Spleen (tissue), 11 donors: Measurements from ENCODE around the gene METTL21C. TPM values are rescaled to one million over a fixed set of nuclear protein-coding genes. Genes with fewer than 3 reads are reported as not detected.

Source experiments
- DNase-seq: peaks from one replicate; pipeline ENCODE4 v3.0.0-alpha.2; 2020
- H3K27ac ChIP-seq, 8 donors: fragments of 200-600 bp; sonication (generic) in 7 of 8; 1 replicate in 4 of 8; 2 replicates in 4 of 8; pipeline versions ENCODE4 v1.5.0 to v1.8.0; 2016 to 2021; ENCODE audit warnings: inconsistent platforms in 4 of 8, mild to moderate bottlenecking in 4 of 8, moderate library complexity in 1 of 8
- H3K27me3 ChIP-seq, 7 donors: fragments of 200-600 bp; sonication (generic) in 6 of 7; replicated peaks in 1 of 7; 1 replicate in 4 of 7; 2 replicates in 3 of 7; pipeline versions ENCODE4 v1.5.0 to v1.8.0; 2016 to 2021; ENCODE audit warnings: inconsistent platforms in 3 of 7, mild to moderate bottlenecking in 1 of 7
- H3K36me3 ChIP-seq, 6 donors: fragments of 200-600 bp; sonication (generic) in 5 of 6; 1 replicate in 4 of 6; 2 replicates in 2 of 6; pipeline versions ENCODE4 v1.5.0 to v1.8.0; 2016 to 2021; ENCODE audit warnings: inconsistent platforms in 2 of 6
- H3K4me1 ChIP-seq, 6 donors: fragments of 200-600 bp; sonication (generic) in 5 of 6; 1 replicate in 3 of 6; 2 replicates in 3 of 6; pipeline versions ENCODE4 v1.5.0 to v1.8.0; 2016 to 2021; ENCODE audit warnings: inconsistent platforms in 3 of 6
- H3K4me3 ChIP-seq, 8 donors: fragments of 200-600 bp; sonication (generic) in 7 of 8; 1 replicate in 4 of 8; 2 replicates in 4 of 8; pipeline versions ENCODE4 v1.5.0 to v1.8.0; 2016 to 2021; ENCODE audit warnings: inconsistent platforms in 4 of 8, mild to moderate bottlenecking in 4 of 8, moderate library complexity in 2 of 8
- H3K9me3 ChIP-seq, 8 donors: fragments of 200-600 bp; sonication (generic) in 7 of 8; 1 replicate in 4 of 8; 2 replicates in 4 of 8; pipeline versions ENCODE4 v1.5.0 to v1.8.0; 2016 to 2021; ENCODE audit warnings: inconsistent platforms in 4 of 8
- POLR2A ChIP-seq, 3 donors: fragments of 450-650 bp; IDR thresholded peaks; one replicate each; pipeline ENCODE4 v1.5.1; 2017; ENCODE audit warnings: antibody characterized with exemption in 3 of 3, mild to moderate bottlenecking in 1 of 3
- POLR2AphosphoS5 ChIP-seq, 3 donors: sonication (generic); formaldehyde crosslinking; IDR thresholded peaks; one replicate each; pipeline ENCODE4 v1.5.1; 2017; ENCODE audit warnings: antibody characterized with exemption in 3 of 3
- WGBS, 5 donors: extraction: QIAGEN DNeasy Blood & Tissue Kit in 3 of 5; methylation state at CpG; one replicate each; pipeline versions ENCODE4 v1.1.5 to v1.1.7; 2013 to 2018; 5-methylcytosine and 5-hydroxymethylcytosine counted together
- intact Hi-C: fragments of 100-400 bp; cut with DNase I; formaldehyde crosslinking; loops from one replicate; pipeline ENCODE4 v1.15.0; 2023; ENCODE audit warnings: low total_unique reads
- polyA plus RNA-seq, 3 donors: library from polyadenylated mRNA; stranded (reverse); fragments of 200-250 nt; gene quantifications; one replicate each; pipeline ENCODE4 v1.2.1, GENCODE V29; 2013
- total RNA-seq, 7 donors: library from RNA; depleted of rRNA in 3 of 7; stranded (reverse); fragments of >200 nt in 3 of 7; fragmentation: NEBNext Ultra II Directional in 4 of 7; extraction: Animal tissue kit (Norgen Biotek cat#: 25700) in 4 of 7; gene quantifications; one replicate each; pipeline versions ENCODE4 v1.1.0 to v1.2.1, GENCODE V29; 2016 to 2021
- TF ChIP-seq, protein P1 (sequence below), 11 experiments: fragments of 200-600 bp in 7 of 11; fragments of 450-650 bp in 4 of 11; sonication (generic) in 4 of 11; IDR thresholded peaks in 8 of 11; conservative IDR thresholded peaks in 3 of 11; 1 replicate in 7 of 11; 2 replicates in 4 of 11; pipeline versions ENCODE4 v1.4.0 to v1.8.0; 2016 to 2021; ENCODE audit warnings: antibody characterized with exemption in 11 of 11, inconsistent platforms in 4 of 11, mild to moderate bottlenecking in 1 of 11
- donor health status: healthy with polysubstance abuse.
- donor health status: DM: no; HTN: no; CAD: no; lungs with moderate emphysema.
- donor health status: DM: no; HTN: no; CAD: no.
- donor health status: Bipolar disorder and iron deficiency.
- donor health status: healthy.
- donor health status: DM: no; HTN: no; CAD: no.
- donor health status: DM: yes; HTN: yes; CAD: no.

The METTL21C gene
- total and polyA plus RNA-seq, 10 donors = not detected

DNA sequence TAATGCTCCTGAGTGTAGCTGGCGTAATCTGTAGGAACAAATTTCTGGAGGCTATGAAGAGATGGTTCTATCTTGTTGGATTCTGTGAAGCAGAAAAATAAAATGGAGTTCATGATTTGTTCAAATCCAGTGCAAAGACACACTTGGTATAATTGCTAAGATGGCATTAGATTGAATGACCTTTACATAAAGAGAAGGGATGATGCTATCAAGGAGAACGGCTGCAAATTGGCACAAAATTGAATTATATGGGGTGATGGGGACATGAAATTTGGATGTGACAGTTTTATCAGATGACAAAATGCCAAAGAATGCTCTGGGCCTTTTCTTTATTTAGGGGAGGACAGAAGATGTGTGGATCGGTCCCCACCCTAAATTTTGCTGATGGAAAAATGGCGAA is 4.0 kb downstream of the METTL21C start:
- no peak overlapping the region for H3K4me3 ChIP-seq
- intact Hi-C loops = no loop called here
- no peaks in the 10 kb centered on the region for H3K36me3 ChIP-seq
- H3K9me3 ChIP-seq = no peaks in the 10 kb centered on the region
- no peak for TF ChIP-seq POLR2AphosphoS5 (IDR thresholded peaks at IDR 0.05)
- TF ChIP-seq POLR2A (IDR thresholded peaks at IDR 0.05) = no peak
- TF ChIP-seq, protein P1, sequence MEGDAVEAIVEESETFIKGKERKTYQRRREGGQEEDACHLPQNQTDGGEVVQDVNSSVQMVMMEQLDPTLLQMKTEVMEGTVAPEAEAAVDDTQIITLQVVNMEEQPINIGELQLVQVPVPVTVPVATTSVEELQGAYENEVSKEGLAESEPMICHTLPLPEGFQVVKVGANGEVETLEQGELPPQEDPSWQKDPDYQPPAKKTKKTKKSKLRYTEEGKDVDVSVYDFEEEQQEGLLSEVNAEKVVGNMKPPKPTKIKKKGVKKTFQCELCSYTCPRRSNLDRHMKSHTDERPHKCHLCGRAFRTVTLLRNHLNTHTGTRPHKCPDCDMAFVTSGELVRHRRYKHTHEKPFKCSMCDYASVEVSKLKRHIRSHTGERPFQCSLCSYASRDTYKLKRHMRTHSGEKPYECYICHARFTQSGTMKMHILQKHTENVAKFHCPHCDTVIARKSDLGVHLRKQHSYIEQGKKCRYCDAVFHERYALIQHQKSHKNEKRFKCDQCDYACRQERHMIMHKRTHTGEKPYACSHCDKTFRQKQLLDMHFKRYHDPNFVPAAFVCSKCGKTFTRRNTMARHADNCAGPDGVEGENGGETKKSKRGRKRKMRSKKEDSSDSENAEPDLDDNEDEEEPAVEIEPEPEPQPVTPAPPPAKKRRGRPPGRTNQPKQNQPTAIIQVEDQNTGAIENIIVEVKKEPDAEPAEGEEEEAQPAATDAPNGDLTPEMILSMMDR (IDR thresholded peaks at IDR 0.05 in 8 of 11, conservative IDR thresholded peaks at IDR 0.05 in 3 of 11) = no peak
- H3K4me1 ChIP-seq = no peaks in the 10 kb centered on the region
- 92 to 97% (median 94%) methylated on average over 4 of the region's 4 CpGs for WGBS, 5 donors
- H3K27ac ChIP-seq = no peak overlapping the region
- peaks cover 0 to 55% (median 4%) of the 10 kb centered on the region in 7 donors for H3K27me3 ChIP-seq
- no peak for DNase-seq

DNA sequence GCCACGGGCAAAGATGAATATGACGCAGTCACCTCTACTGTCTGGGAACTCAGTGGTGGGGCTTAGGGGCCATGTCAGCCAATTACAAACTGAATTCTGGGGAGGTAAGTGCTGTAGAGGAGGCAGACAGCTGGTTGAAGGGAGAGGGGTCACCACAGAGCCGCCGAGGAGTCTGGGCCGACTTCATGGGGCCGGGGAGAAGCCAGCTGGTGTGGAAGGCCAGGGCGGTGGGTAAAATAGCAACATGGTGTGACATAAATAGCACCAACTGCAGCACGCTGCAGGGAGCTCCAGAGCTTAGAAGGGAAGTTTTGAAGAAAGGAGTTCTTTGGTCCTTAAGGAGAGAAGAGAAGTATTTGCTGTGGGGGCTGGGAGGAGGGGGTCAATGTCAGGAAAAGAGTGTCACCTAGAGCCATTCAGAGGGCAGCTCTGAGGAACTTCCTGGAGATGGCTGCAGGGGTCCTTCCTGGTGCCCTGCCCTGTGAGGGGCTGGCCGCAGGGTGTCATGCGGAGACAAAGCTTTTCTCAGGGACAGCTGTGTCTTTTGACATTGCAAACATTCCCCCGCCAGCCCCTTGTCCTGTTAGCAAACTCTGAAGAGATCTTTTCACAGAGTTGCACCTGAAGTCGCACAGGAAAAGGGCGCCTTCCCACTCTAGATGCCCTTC is 6.4 kb downstream of the METTL21C start:
- WGBS, 5 donors = 55 to 61% (median 57%) methylated on average over 12 to 13 of the region's 13 CpGs
- peaks cover 0 to 50% (median 4%) of the 10 kb centered on the region in 7 donors for H3K27me3 ChIP-seq

DNA sequence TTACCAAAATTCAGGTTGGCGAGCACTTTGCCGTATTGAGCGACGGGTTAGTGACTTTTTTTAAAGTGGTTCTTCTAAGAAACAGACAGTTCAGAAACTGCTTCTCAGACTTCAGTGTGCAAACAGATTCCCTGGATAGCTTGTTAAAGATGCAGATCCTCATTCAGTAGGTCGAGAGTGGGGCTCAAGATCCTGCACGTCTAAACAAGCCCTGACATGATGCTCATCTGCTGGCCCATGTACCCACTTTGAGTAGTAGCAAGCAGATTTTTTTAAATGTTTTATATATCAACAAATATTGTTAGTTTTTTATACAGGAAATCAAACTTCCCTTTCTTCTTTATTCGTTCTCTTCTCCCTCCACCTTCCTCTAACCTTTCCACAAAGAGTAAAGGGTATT is 7.3 kb downstream of the METTL21C start:
- intact Hi-C loops = no loop called here
- Histone ChIP-seq H3K4me3 (no peak overlapping the region), H3K4me1 (no peaks in the 10 kb centered on the region), H3K36me3 (no peaks in the 10 kb centered on the region), H3K27me3 (peaks cover 0 to 41% (median under 1%) of the 10 kb centered on the region in 7 donors), H3K9me3 (no peaks in the 10 kb centered on the region), H3K27ac (no peak overlapping the region)
- DNase-seq = no peak
- WGBS, 5 donors = 78 to 84% (median 80%) methylated on average over 7 of the region's 7 CpGs
- TF ChIP-seq, protein P1 (IDR thresholded peaks at IDR 0.05 in 8 of 11, conservative IDR thresholded peaks at IDR 0.05 in 3 of 11) = no peak
- TF ChIP-seq POLR2AphosphoS5 (IDR thresholded peaks at IDR 0.05) (no peak), POLR2A (IDR thresholded peaks at IDR 0.05) (no peak)

More for the DNA sequence above, 6.4 kb downstream of the METTL21C start:
- Histone ChIP-seq H3K27ac (no peak overlapping the region), H3K4me1 (no peaks in the 10 kb centered on the region), H3K36me3 (no peaks in the 10 kb centered on the region), H3K4me3 (no peak overlapping the region), H3K9me3 (no peaks in the 10 kb centered on the region)
- TF ChIP-seq, protein P1 (IDR thresholded peaks at IDR 0.05 in 8 of 11, conservative IDR thresholded peaks at IDR 0.05 in 3 of 11) = no peak
- TF ChIP-seq POLR2AphosphoS5 (IDR thresholded peaks at IDR 0.05) (no peak), POLR2A (IDR thresholded peaks at IDR 0.05) (no peak)
- no peak for DNase-seq
- intact Hi-C loops = no loop called here

DNA sequence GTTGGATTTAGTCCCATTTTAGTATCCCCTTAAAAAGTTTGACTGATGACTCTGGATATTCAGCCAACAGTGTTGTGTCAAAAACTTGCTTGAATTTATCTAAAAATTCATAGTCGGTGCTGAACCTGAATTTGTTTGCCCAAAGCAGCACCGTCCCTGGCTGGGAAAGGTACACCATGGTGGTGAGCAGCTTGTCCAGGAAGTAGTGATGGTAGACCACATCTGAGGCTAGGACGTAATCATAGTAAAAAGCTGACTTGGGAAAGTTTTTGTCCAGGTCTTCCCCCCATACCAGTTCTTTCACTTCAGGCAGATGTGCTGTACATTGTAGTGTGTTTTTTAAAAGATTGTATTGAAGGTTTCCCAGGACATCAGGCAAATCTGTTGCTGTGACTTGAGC is 8.8 kb downstream of the METTL21C start:
- no peak overlapping the region for H3K4me3 ChIP-seq
- no peak for DNase-seq
- peaks cover 0 to 7% (median 0%) of the 10 kb centered on the region in 8 donors for H3K9me3 ChIP-seq
- H3K27me3 ChIP-seq = peaks cover 0 to 26% (median 0%) of the 10 kb centered on the region in 7 donors
- intact Hi-C loops = no loop called here
- no peak overlapping the region for H3K27ac ChIP-seq
- peaks cover 0 to 4% (median 1%) of the 10 kb centered on the region in 6 donors for H3K4me1 ChIP-seq
- TF ChIP-seq, protein P1 (IDR thresholded peaks at IDR 0.05 in 8 of 11, conservative IDR thresholded peaks at IDR 0.05 in 3 of 11) = no peak
- TF ChIP-seq POLR2AphosphoS5 (IDR thresholded peaks at IDR 0.05) (peak in 1 of 3 donors; percentile 36), POLR2A (IDR thresholded peaks at IDR 0.05) (no peak)
- whole genome bisulfite sequencing, 5 donors = 50 to 61% (median 59%) methylated on average over 3 of the region's 3 CpGs
- H3K36me3 ChIP-seq = no peaks in the 10 kb centered on the region
